ENCODE data around the gene SIL1. TPM values are rescaled to one million over a fixed set of nuclear protein-coding genes. Genes with fewer than 3 reads are reported as not detected.

Gene SIL1
- total RNA-seq, 4 donors from 2014 or later, result 41.4 to 63.1 (median 52.8) TPM

GRCh38 chr5:138954257-138955012, 243.7 kb downstream of the SIL1 start:
- peaks cover 3 to 67% (median 45%) of the 10 kb centered on the region in 4 donors for H3K4me1 ChIP-seq
- no peaks in the 10 kb centered on the region for H3K36me3 ChIP-seq
- peak overlapping the region; percentile 69 to 89 (median 79) for H3K27ac ChIP-seq
- no peaks in the 10 kb centered on the region for H3K9me3 ChIP-seq
- no peak for TF ChIP-seq EP300 (IDR thresholded peaks at IDR 0.05)
- 69 to 74% methylated on average over 4 of the region's 4 CpGs for WGBS, 2 donors
- H3K4me3 ChIP-seq, result no peak overlapping the region
- no peaks in the 10 kb centered on the region for H3K27me3 ChIP-seq
- DNase-seq (ENCODE audit: low spot score in 2 of 2), result no peak

DNA sequence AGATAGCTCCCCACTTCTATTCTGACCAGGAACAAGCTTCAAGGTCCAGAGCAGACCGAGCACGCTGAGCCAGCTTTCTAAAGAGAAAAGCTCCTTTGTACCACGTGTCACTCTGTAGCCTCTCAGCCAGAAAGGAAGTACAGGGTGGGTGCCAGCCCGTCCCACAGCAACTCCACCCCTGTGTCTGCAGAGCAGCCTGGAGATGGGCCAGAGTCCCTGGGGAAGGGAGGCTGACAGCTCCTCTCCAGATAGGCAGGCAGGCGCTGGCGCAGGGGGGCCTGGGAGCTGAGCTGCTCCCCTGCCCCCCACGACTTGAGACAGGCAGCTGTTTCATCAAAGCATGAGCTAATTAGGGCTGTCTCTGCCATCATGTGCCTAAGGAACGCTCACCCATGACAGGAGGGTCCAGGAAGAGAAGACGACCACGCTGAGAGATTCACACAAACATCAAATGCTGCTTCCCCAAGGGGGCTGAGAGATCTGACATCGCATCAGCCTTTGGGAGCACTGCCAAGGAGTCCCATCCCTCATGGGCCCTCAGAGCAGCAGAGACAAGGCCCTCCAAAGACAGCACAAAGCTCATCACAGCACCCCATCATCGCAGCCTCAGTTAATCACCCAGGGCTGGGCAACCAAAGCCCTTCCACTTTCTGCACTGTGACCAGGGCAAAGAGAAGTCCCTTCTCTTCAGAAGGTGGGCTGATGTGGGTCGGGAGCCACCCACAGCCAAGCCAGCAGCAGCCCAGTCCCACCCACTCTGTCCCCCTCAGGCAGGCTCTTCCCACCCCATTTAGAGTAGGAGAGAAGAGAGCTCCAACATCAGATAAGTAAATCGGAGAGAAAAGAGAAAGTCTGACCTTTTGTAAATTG, 244.5 kb downstream of the SIL1 start:
- no peaks in the 10 kb centered on the region for H3K27me3 ChIP-seq
- H3K27ac ChIP-seq, result peak overlapping the region; percentile 69 to 89 (median 79)
- peak; percentile 43 to 60 for DNase-seq (ENCODE audit: low spot score in 2 of 2)
- H3K36me3 ChIP-seq, result no peaks in the 10 kb centered on the region
- peaks cover 3 to 75% (median 49%) of the 10 kb centered on the region in 4 donors for H3K4me1 ChIP-seq
- H3K4me3 ChIP-seq, result no peak overlapping the region
- no peaks in the 10 kb centered on the region for H3K9me3 ChIP-seq
- 25 to 44% methylated on average over 10 of the region's 14 CpGs for WGBS, 2 donors
- TF ChIP-seq EP300 (IDR thresholded peaks at IDR 0.05) (peak in 1 of 2 donors; percentile 52), POLR2A (IDR thresholded peaks at IDR 0.05) (no peak)

DNA sequence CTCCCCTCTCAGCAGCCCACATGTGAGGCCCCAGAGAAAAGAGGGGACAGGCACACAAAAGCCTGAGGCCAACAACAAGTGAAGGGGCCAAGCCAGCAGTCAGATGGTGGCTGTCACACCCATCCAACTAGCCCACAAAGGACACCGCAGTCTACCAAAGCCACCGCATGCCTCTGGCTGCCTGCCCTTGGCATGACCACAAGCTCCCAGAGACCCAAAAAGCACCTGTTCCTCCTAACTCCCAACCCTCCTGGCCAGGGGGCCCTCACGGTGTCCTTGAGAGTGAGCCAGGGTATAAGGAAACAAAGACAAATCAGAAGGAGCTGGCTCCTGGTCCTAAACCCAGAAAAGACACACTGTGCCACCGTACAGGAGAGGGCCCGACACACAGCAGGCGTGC, 245.2 kb downstream of the SIL1 start:
- Histone ChIP-seq H3K9me3 (no peaks in the 10 kb centered on the region), H3K4me1 (peaks cover 3 to 82% (median 52%) of the 10 kb centered on the region in 4 donors), H3K27me3 (no peaks in the 10 kb centered on the region), H3K27ac (peak overlapping the region; percentile 69 to 89 (median 79)), H3K4me3 (no peak overlapping the region), H3K36me3 (no peaks in the 10 kb centered on the region)
- no peak for DNase-seq (ENCODE audit: low spot score in 2 of 2)
- whole genome bisulfite sequencing, 2 donors, result 24 to 26% methylated on average over 6 of the region's 6 CpGs
- TF ChIP-seq POLR2A (IDR thresholded peaks at IDR 0.05) (no peak), EP300 (IDR thresholded peaks at IDR 0.05) (no peak), CTCF (IDR thresholded peaks at IDR 0.05) (no peak)

DNA sequence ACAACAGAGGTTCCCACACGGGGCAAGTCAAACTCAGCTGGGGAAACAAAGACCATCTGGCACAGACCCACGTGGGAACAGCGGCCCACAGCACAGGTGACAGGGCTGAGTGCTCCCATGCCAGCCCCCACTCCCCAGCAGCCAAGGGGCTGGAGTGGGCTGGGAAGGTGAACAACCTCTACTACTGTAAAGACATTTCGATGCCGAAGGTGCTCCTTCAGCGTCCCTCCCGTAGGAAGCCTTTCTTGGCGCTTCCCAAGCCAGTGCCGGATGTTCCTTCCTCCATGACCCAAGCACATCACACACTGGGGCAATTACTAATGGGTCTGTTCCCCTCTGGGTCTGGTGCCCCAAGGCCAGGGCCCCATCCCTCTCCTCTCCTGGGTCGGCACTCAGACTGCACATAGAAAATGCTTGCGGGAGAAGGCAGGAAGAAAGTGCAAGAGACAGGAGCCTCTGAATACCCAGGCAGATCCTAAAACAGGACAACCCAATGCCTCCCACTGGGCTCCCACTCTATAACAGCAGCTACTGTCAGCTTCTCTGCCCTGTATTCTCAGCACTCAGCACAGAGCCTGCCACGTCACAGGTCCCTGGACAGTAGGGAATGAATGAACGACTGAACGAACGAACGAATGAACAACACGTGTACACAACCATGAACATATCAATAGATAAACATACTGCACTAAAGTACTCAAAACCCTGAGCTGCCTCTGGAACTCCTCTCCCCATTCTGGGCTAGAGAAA, 246.0 kb downstream of the SIL1 start:
- no peak for DNase-seq (ENCODE audit: low spot score in 2 of 2)

GRCh38 chr5:138951091-138951985, 246.8 kb downstream of the SIL1 start:
- peak overlapping the region in 2 of 4 donors; percentile 80 to 89 for H3K27ac ChIP-seq
- peaks cover 3 to 88% (median 54%) of the 10 kb centered on the region in 4 donors for H3K4me1 ChIP-seq
- H3K4me3 ChIP-seq, result no peak overlapping the region
- WGBS, 2 donors, result 94% methylated on average over 10 to 18 of the region's 18 CpGs
- no peaks in the 10 kb centered on the region for H3K27me3 ChIP-seq
- peaks cover 0 to 12% (median 0%) of the 10 kb centered on the region in 3 donors for H3K36me3 ChIP-seq
- no peak for DNase-seq (ENCODE audit: low spot score in 2 of 2)
- TF ChIP-seq CTCF (IDR thresholded peaks at IDR 0.05) (no peak), POLR2A (IDR thresholded peaks at IDR 0.05) (no peak), EP300 (IDR thresholded peaks at IDR 0.05) (no peak)
- no peaks in the 10 kb centered on the region for H3K9me3 ChIP-seq

More for the DNA sequence above, 246.0 kb downstream of the SIL1 start:
- H3K27me3 ChIP-seq, result no peaks in the 10 kb centered on the region
- no peak overlapping the region for H3K4me3 ChIP-seq
- H3K36me3 ChIP-seq, result peaks cover 0 to 4% (median 0%) of the 10 kb centered on the region in 3 donors
- no peak for TF ChIP-seq EP300 (IDR thresholded peaks at IDR 0.05)
- WGBS, 2 donors, result 67 to 75% methylated on average over 16 to 17 of the region's 17 CpGs
- H3K9me3 ChIP-seq, result no peaks in the 10 kb centered on the region
- H3K27ac ChIP-seq, result peak overlapping the region; percentile 69 to 89 (median 79)
- H3K4me1 ChIP-seq, result peaks cover 3 to 89% (median 54%) of the 10 kb centered on the region in 4 donors
